HEK293 (cell line): ENCODE data around the gene KIF26B.

Source experiments
- CTCF ChIA-PET: fragments of 350-600 bp; formaldehyde crosslinking; extraction: SDS; loops from one replicate; lab custom pipeline; 2021; ENCODE audit warnings: antibody characterized with exemption; lab: Yijun Ruan, JAX
- POLR2A ChIA-PET: fragments of 300-600 bp; formaldehyde crosslinking; extraction: SDS; loops from one replicate; lab custom pipeline; 2020; ENCODE audit warnings: antibody characterized with exemption, inconsistent platforms; lab: Yijun Ruan, JAX
- H3K27ac ChIP-seq: fragments of 200-500 bp; sonication (Bioruptor generic); 2 replicates; pipeline ENCODE4 v1.5.1; 2014; ENCODE audit warnings: low read depth, low read length, control low read depth, inconsistent platforms; ENCODE audit errors: extremely low read depth
- H3K36me3 ChIP-seq, 2 experiments: fragments of 200-500 bp in 1 of 2; sonication (Bioruptor generic) in 1 of 2; 1 replicate in 1 of 2; 2 replicates in 1 of 2; pipeline ENCODE4 v1.5.1; 2014 to 2017; ENCODE audit warnings: inconsistent platforms in 2 of 2, low read length in 2 of 2; ENCODE audit not compliant: control insufficient read depth in 2 of 2, insufficient read depth in 1 of 2
- H3K4me1 ChIP-seq: fragments of 200-500 bp; sonication (Bioruptor generic); 2 replicates; pipeline ENCODE4 v1.5.1; 2014; ENCODE audit warnings: mild to moderate bottlenecking, low read length, inconsistent platforms; ENCODE audit not compliant: control insufficient read depth, insufficient read depth
- H3K4me3 ChIP-seq: 2 replicates; pipeline ENCODE4 v1.5.1; 2011; ENCODE audit warnings: low read depth, mild to moderate bottlenecking, control low read depth, low read length, moderate library complexity
- H3K9me3 ChIP-seq: fragments of 200-500 bp; sonication (Bioruptor generic); 2 replicates; pipeline ENCODE4 v1.5.1; 2014; ENCODE audit warnings: low read depth, low read length, inconsistent platforms; ENCODE audit not compliant: control insufficient read depth, insufficient read depth
- ATF2 ChIP-seq: fragments of 450-650 bp; formaldehyde crosslinking; IDR thresholded peaks from 2 replicates; pipeline ENCODE4 v1.5.1; 2016; ENCODE audit warnings: missing biosample characterization, missing genetic modification characterization, low read depth
- BCL6B ChIP-seq: fragments of 450-650 bp; formaldehyde crosslinking; IDR thresholded peaks from 2 replicates; pipeline ENCODE4 v1.5.1; 2017; ENCODE audit warnings: missing biosample characterization, missing genetic modification characterization
- KLF17 ChIP-seq: fragments of 450-650 bp; formaldehyde crosslinking; IDR thresholded peaks from 2 replicates; pipeline ENCODE4 v1.5.1; 2016; ENCODE audit warnings: missing biosample characterization, missing genetic modification characterization
- PRDM1 ChIP-seq: fragments of 450-650 bp; formaldehyde crosslinking; IDR thresholded peaks from 2 replicates; pipeline ENCODE4; 2016; ENCODE audit warnings: missing biosample characterization, missing genetic modification characterization
- PRDM10 ChIP-seq: fragments of 450-650 bp; formaldehyde crosslinking; IDR thresholded peaks from 2 replicates; pipeline ENCODE4 v1.5.1; 2016; ENCODE audit warnings: missing biosample characterization, missing genetic modification characterization
- ZFP3 ChIP-seq: fragments of 450-650 bp; formaldehyde crosslinking; IDR thresholded peaks from 2 replicates; pipeline ENCODE4 v1.5.1; 2016; ENCODE audit warnings: low read depth, missing biosample characterization, missing genetic modification characterization
- ZNF221 ChIP-seq: fragments of 450-650 bp; formaldehyde crosslinking; IDR thresholded peaks from 2 replicates; pipeline ENCODE4 v1.5.1; 2017; ENCODE audit warnings: missing biosample characterization, missing genetic modification characterization, borderline replicate concordance
- ZNF280C ChIP-seq: fragments of 450-650 bp; formaldehyde crosslinking; IDR thresholded peaks from 2 replicates; pipeline ENCODE4 v1.5.1; 2016; ENCODE audit warnings: missing biosample characterization, missing genetic modification characterization
- ZNF280D ChIP-seq: fragments of 450-650 bp; formaldehyde crosslinking; IDR thresholded peaks from 2 replicates; pipeline ENCODE4 v1.5.1; 2016; ENCODE audit warnings: missing biosample characterization, missing genetic modification characterization
- ZNF362 ChIP-seq: fragments of 450-650 bp; formaldehyde crosslinking; IDR thresholded peaks from 2 replicates; pipeline ENCODE4 v1.5.1; 2016; ENCODE audit warnings: missing biosample characterization, missing genetic modification characterization
- ZNF37A ChIP-seq: fragments of 450-650 bp; IDR thresholded peaks from 2 replicates; pipeline ENCODE4 v1.5.1; 2018; ENCODE audit warnings: missing biosample characterization, missing genetic modification characterization
- ZNF510 ChIP-seq: fragments of 450-650 bp; formaldehyde crosslinking; IDR thresholded peaks from 2 replicates; pipeline ENCODE4 v1.5.1; 2018; ENCODE audit warnings: mild to moderate bottlenecking, missing genetic modification characterization, missing biosample characterization; ENCODE audit not compliant: insufficient replicate concordance
- ZNF513 ChIP-seq: fragments of 450-650 bp; IDR thresholded peaks from 2 replicates; pipeline ENCODE4 v1.5.1; 2018; ENCODE audit warnings: missing biosample characterization, missing genetic modification characterization
- ZNF521 ChIP-seq: fragments of 450-650 bp; formaldehyde crosslinking; IDR thresholded peaks from 2 replicates; pipeline ENCODE4 v1.5.1; 2017; ENCODE audit warnings: missing biosample characterization, mild to moderate bottlenecking, missing genetic modification characterization

KIF26B gene

GRCh38 chr1:245448531-245448930, 293.7 kb downstream of the KIF26B start:
- ChIA-PET CTCF (no interaction called here), POLR2A (no interaction called here)
- Histone ChIP-seq H3K4me3 (no peak overlapping the region), H3K36me3 (no peaks in the 10 kb centered on the region), H3K9me3 (no peaks in the 10 kb centered on the region), H3K27ac (no peak overlapping the region), H3K4me1 (no peaks in the 10 kb centered on the region)
- TF ChIP-seq KLF17 (tag by site-specific recombination) (no peak), ZFP3 (tag by site-specific recombination) (no peak), ZNF221 (tag by site-specific recombination) (no peak), ZNF521 (tag by site-specific recombination) (no peak), ZNF513 (tag by site-specific recombination) (no peak), ZNF37A (tag by site-specific recombination) (no peak), PRDM1 (tag by site-specific recombination) (no peak), ATF2 (tag by site-specific recombination) (no peak), ZNF280C (no peak), ZNF510 (tag by site-specific recombination) (no peak), ZNF362 (tag by site-specific recombination) (no peak), PRDM10 (no peak), BCL6B (no peak), ZNF280D (tag by site-specific recombination) (no peak)
